NB4 (cell line): ENCODE measurements around the gene UVRAG.

Experiments used
- MYC ChIP-seq: IDR thresholded peaks from 2 replicates; pipeline ENCODE4 v1.6.1; 2011; ENCODE audit warnings: low read depth, low read length
- POLR2A ChIP-seq: IDR thresholded peaks from 2 replicates; pipeline ENCODE4 v1.6.1; 2011; ENCODE audit warnings: mild to moderate bottlenecking; ENCODE audit not compliant: insufficient read length; ENCODE audit errors: extremely low read depth
- TF ChIP-seq, protein P1 (sequence below): IDR thresholded peaks from one replicate; pipeline ENCODE4 v1.5.1; 2012; ENCODE audit warnings: low read depth, low read length

DNA sequence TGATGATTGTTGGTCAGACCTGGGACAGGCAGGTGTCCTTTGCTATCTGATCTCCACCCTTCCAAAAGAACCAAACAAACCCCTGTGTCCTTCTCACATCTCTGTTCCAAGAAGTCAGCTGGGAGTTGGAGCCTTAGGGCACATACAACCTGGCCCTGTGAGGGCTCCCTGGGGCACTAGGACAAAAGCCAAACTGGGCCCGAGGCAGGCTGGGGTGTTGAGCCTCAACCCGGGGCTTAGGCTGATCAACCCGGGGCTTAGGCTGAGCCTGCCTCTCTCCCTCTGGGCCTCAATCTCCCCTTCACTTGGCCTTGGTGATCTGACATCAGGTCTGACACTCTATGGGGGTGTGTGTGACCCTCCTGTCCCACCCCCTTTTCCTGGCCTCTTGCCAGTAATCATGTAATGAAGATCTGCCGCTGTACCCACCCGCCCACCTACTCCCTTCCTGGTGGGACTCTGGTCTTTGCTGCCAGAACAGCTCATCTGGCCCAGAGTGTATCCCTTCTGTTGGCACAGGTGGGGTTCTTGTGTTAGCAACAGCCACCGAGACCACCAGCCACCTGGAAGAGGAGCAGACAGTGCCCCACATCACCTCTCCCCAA is 22.8 kb upstream of the UVRAG start:
- TF ChIP-seq, protein P1, sequence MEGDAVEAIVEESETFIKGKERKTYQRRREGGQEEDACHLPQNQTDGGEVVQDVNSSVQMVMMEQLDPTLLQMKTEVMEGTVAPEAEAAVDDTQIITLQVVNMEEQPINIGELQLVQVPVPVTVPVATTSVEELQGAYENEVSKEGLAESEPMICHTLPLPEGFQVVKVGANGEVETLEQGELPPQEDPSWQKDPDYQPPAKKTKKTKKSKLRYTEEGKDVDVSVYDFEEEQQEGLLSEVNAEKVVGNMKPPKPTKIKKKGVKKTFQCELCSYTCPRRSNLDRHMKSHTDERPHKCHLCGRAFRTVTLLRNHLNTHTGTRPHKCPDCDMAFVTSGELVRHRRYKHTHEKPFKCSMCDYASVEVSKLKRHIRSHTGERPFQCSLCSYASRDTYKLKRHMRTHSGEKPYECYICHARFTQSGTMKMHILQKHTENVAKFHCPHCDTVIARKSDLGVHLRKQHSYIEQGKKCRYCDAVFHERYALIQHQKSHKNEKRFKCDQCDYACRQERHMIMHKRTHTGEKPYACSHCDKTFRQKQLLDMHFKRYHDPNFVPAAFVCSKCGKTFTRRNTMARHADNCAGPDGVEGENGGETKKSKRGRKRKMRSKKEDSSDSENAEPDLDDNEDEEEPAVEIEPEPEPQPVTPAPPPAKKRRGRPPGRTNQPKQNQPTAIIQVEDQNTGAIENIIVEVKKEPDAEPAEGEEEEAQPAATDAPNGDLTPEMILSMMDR, result no peak
- TF ChIP-seq POLR2A, result no peak
- TF ChIP-seq MYC, result no peak
